ENCODE results near the gene MYO18B. TPM values are rescaled to one million over a fixed set of nuclear protein-coding genes. Genes with fewer than 3 reads are reported as not detected.

The MYO18B gene
- total and polyA plus RNA-seq, 9 donors: 47.3 to 92.1 (median 74.7) TPM

GRCh38 chr22:25759825-25760231 lies 17.8 kb downstream of the MYO18B start:
- peaks cover 40% of the 10 kb centered on the region for H3K4me1 ChIP-seq (ENCODE audit: control insufficient read depth, insufficient read depth, low read length)
- no peak for DNase-seq
- H3K27ac ChIP-seq (ENCODE audit: low read length): no peak overlapping the region

DNA sequence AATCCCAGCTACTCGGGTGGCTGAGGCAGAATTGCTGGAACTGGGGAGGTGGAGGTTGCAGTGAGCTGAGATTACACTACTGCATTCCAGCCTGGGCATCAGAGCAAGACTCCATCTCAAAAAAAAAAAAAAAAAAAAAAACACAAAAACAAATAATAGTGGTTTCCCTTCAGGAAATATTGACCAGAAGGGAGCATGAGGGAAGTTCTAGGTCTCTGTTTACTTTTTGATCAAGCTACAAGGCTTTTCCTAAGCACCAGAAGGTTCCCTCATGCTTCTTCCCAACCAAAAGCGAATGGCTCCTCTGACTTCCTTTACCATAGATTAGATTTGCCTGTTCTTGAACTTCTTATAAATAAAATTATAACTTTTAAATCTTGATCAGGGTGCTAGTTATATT lies 18.3 kb downstream of the MYO18B start:
- Histone ChIP-seq H3K9me3 (replicated peaks; ENCODE audit: control insufficient read depth, low read depth, low read length) (no peaks in the 10 kb centered on the region), H3K27ac (ENCODE audit: low read length) (no peak overlapping the region), H3K4me1 (ENCODE audit: control insufficient read depth, insufficient read depth, low read length) (peaks cover 39% of the 10 kb centered on the region)

More at GRCh38 chr22:25759825-25760231, 17.8 kb downstream of the MYO18B start:
- H3K27me3 ChIP-seq (ENCODE audit: control insufficient read depth, insufficient read depth, low read length): no peaks in the 10 kb centered on the region
- H3K4me3 ChIP-seq (ENCODE audit: low read length): no peak overlapping the region
- peaks cover 35% of the 10 kb centered on the region for H3K36me3 ChIP-seq (ENCODE audit: control insufficient read depth, insufficient read depth, low read length)
- H3K9me3 ChIP-seq (replicated peaks; ENCODE audit: control insufficient read depth, low read depth, low read length): no peaks in the 10 kb centered on the region
- no CpG with 5 or more reads among the region's 5 CpGs for WGBS (ENCODE audit: insufficient coverage)

DNA sequence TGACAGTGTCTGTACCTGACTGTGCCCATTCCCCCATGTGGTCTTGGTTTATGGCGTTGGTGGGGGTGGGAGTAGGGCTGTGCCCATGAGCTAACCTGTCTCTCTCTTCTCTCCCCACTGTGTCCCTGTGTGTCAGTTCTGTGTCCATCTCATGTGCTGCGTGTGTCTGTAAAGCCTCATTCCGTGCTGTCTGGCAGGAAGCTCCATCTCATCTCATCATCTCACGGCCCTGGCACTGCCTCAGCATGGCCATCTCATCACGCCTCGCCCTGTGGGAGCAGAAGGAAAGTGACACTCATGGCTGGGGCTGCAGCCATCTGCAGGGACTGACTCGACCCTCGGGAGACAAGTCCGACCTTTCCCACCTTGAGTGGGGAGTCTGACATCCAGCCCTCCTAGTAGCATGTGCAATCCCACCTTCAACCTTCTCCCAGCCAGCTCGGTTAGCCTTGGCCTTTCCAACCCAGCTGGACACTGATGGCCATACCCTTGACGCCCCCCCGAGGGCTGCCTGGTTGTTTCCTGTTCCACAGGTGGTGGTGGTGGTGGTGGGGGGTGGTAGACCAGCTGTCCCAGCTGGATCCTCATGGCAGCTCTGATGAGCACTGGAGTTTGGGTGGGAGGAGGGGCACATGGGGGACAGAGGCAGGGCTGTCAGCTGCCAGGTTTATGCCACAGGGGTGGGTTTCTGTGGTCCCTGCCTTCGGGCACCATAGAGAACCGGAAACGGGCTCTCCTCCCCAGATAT lies 19.0 kb downstream of the MYO18B start:
- WGBS (ENCODE audit: insufficient coverage): 63% methylated on average over 6 of the region's 15 CpGs
- no peaks in the 10 kb centered on the region for H3K27me3 ChIP-seq (ENCODE audit: control insufficient read depth, insufficient read depth, low read length)
- H3K36me3 ChIP-seq (ENCODE audit: control insufficient read depth, insufficient read depth, low read length): peaks cover 37% of the 10 kb centered on the region
- peak overlapping the region; percentile 20 for H3K27ac ChIP-seq (ENCODE audit: low read length)
- peaks cover 36% of the 10 kb centered on the region for H3K4me1 ChIP-seq (ENCODE audit: control insufficient read depth, insufficient read depth, low read length)
- peaks cover 3% of the 10 kb centered on the region for H3K9me3 ChIP-seq (replicated peaks; ENCODE audit: control insufficient read depth, low read depth, low read length)
- DNase-seq: no peak
- H3K4me3 ChIP-seq (ENCODE audit: low read length): no peak overlapping the region

More for the DNA sequence above, 18.3 kb downstream of the MYO18B start:
- Histone ChIP-seq H3K4me3 (ENCODE audit: low read length) (no peak overlapping the region), H3K27me3 (ENCODE audit: control insufficient read depth, insufficient read depth, low read length) (no peaks in the 10 kb centered on the region), H3K36me3 (ENCODE audit: control insufficient read depth, insufficient read depth, low read length) (peaks cover 33% of the 10 kb centered on the region)
- no peak for DNase-seq
- WGBS (ENCODE audit: insufficient coverage): no CpG with 5 or more reads among the region's 2 CpGs

DNA sequence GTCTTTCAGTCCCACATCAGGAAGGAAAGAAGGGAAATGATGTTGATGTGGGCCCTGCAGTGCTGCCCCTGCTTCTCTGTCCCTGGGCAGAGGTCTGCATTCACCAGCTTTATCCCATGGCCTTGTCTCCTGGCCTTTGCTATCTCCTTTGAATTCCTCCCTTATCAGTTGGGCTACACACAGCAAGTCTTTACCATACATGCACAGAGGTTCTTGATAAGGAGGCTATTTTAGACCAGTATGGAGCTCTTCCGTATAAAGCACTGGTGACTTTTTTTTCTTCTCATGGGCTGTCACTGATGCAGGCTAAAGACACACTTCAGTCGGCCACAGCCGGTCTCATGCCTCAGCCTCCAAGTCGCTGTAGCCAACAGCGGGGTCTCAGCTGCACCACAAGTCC lies 20.2 kb downstream of the MYO18B start:
- no peak for DNase-seq
- no peak overlapping the region for H3K4me3 ChIP-seq (ENCODE audit: low read length)
- no peak overlapping the region for H3K27ac ChIP-seq (ENCODE audit: low read length)
- peaks cover 44% of the 10 kb centered on the region for H3K36me3 ChIP-seq (ENCODE audit: control insufficient read depth, insufficient read depth, low read length)
- H3K27me3 ChIP-seq (ENCODE audit: control insufficient read depth, insufficient read depth, low read length): no peaks in the 10 kb centered on the region
- 86% methylated on average over 5 of the region's 5 CpGs for WGBS (ENCODE audit: insufficient coverage)
- H3K9me3 ChIP-seq (replicated peaks; ENCODE audit: control insufficient read depth, low read depth, low read length): peaks cover 12% of the 10 kb centered on the region
- peaks cover 36% of the 10 kb centered on the region for H3K4me1 ChIP-seq (ENCODE audit: control insufficient read depth, insufficient read depth, low read length)

- 60% methylated on average over 1 of the region's 7 CpGs for WGBS (ENCODE audit: insufficient coverage)
- Histone ChIP-seq H3K9me3 (replicated peaks; ENCODE audit: control insufficient read depth, low read depth, low read length) (peaks cover 12% of the 10 kb centered on the region), H3K4me1 (ENCODE audit: control insufficient read depth, insufficient read depth, low read length) (peaks cover 27% of the 10 kb centered on the region), H3K4me3 (ENCODE audit: low read length) (no peak overlapping the region), H3K27ac (ENCODE audit: low read length) (no peak overlapping the region), H3K36me3 (ENCODE audit: control insufficient read depth, insufficient read depth, low read length) (peaks cover 54% of the 10 kb centered on the region), H3K27me3 (ENCODE audit: control insufficient read depth, insufficient read depth, low read length) (no peaks in the 10 kb centered on the region)
- DNase-seq: no peak
These were observed 21.3 kb downstream of the MYO18B start for GRCh38 chr22:25763239-25763777.

DNA sequence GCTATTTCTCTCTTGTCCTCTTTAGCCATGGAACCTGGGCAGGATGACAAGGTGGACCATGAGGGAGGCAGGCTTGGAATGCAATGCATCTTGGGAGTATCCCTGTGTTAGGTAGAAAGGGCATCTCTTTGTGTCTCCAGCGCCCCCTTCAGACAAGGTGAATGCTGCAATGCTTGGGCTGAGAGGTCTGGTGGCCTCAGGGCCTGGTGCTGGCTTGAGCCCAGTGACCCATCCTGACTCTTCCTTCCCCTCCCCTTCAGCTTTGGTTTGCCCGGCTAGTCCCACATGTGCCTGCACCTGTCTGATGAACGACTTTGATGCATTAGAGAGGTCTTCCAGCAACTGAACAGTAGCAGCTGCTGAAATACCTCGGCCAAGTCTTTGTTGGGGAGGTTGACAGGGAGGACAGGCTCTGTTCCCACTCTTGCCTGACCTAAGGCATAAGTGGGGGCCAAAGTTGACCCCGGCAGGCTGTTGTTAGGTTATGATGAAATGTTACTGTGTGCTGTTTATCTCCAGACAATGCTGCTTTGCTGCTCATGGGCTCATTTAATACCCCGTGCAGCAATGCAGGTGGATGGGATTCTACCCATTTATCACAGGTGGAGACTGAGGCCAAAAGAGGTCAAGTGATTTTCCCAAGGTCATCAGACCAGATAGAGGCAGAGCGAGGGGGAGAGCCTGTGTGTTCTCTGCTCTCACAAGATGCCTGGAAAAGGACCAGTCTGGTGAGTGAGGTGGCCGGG lies 22.5 kb downstream of the MYO18B start:
- Histone ChIP-seq H3K36me3 (ENCODE audit: control insufficient read depth, insufficient read depth, low read length) (peaks cover 63% of the 10 kb centered on the region), H3K4me1 (ENCODE audit: control insufficient read depth, insufficient read depth, low read length) (peaks cover 23% of the 10 kb centered on the region), H3K9me3 (replicated peaks; ENCODE audit: control insufficient read depth, low read depth, low read length) (peaks cover 12% of the 10 kb centered on the region), H3K27ac (ENCODE audit: low read length) (peak overlapping the region; percentile 73), H3K27me3 (ENCODE audit: control insufficient read depth, insufficient read depth, low read length) (no peaks in the 10 kb centered on the region), H3K4me3 (ENCODE audit: low read length) (no peak overlapping the region)
- peak; percentile 62 for DNase-seq
- 74% methylated on average over 4 of the region's 8 CpGs for WGBS (ENCODE audit: insufficient coverage)

DNA sequence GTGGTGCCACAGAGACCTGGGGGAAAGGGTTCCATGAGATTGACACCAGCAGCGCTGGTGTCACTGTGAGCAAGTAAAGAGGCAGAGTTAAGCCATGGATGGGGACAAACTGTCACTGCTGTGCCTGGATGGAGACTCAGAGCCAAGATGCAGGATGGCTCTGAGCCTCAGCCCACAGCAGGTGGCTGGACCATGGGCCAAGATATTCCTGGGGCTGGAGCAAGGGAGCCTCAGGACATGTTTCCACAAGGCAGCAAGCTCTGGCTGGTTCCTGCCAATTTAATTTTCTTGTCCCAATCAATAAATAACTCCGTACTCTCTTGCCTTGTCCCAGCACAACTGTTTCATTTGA lies 23.0 kb downstream of the MYO18B start:
- 88% methylated on average over 1 of the region's 2 CpGs for WGBS (ENCODE audit: insufficient coverage)
- peak; percentile 61 for DNase-seq
- Histone ChIP-seq H3K9me3 (replicated peaks; ENCODE audit: control insufficient read depth, low read depth, low read length) (peaks cover 12% of the 10 kb centered on the region), H3K36me3 (ENCODE audit: control insufficient read depth, insufficient read depth, low read length) (peaks cover 68% of the 10 kb centered on the region), H3K27me3 (ENCODE audit: control insufficient read depth, insufficient read depth, low read length) (no peaks in the 10 kb centered on the region), H3K4me1 (ENCODE audit: control insufficient read depth, insufficient read depth, low read length) (peaks cover 23% of the 10 kb centered on the region), H3K27ac (ENCODE audit: low read length) (peak overlapping the region; percentile 73), H3K4me3 (ENCODE audit: low read length) (no peak overlapping the region)

DNA sequence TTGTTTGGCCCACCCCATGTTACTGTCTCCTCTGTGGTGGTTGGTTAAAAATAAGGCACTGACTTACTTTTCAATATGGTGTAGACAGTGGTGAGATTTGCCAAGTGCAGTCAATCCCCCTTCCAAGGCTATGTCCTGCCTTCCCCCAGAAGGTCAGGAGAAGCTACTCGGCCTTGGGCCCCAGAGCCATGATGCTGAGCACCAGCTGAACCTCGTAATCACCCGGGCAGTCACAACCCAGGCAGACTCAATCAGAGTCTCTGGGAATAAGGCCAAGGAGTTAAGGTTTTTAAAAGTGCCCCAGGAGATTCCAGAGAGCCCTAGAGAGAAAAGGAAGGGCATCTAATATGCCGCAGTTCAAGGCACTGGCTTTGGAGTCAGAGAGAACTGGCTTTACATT lies 23.8 kb downstream of the MYO18B start:
- no peak for DNase-seq
- 76% methylated on average over 3 of the region's 4 CpGs for WGBS (ENCODE audit: insufficient coverage)
- no peaks in the 10 kb centered on the region for H3K27me3 ChIP-seq (ENCODE audit: control insufficient read depth, insufficient read depth, low read length)
- H3K27ac ChIP-seq (ENCODE audit: low read length): peak overlapping the region; percentile 3
- H3K4me1 ChIP-seq (ENCODE audit: control insufficient read depth, insufficient read depth, low read length): peaks cover 20% of the 10 kb centered on the region
- H3K4me3 ChIP-seq (ENCODE audit: low read length): no peak overlapping the region
- H3K9me3 ChIP-seq (replicated peaks; ENCODE audit: control insufficient read depth, low read depth, low read length): peaks cover 12% of the 10 kb centered on the region
- peaks cover 77% of the 10 kb centered on the region for H3K36me3 ChIP-seq (ENCODE audit: control insufficient read depth, insufficient read depth, low read length)

GRCh38 chr22:25766418-25766817 lies 24.4 kb downstream of the MYO18B start:
- no peak overlapping the region for H3K4me3 ChIP-seq (ENCODE audit: low read length)
- peaks cover 12% of the 10 kb centered on the region for H3K9me3 ChIP-seq (replicated peaks; ENCODE audit: control insufficient read depth, low read depth, low read length)
- H3K4me1 ChIP-seq (ENCODE audit: control insufficient read depth, insufficient read depth, low read length): peaks cover 14% of the 10 kb centered on the region
- H3K27me3 ChIP-seq (ENCODE audit: control insufficient read depth, insufficient read depth, low read length): no peaks in the 10 kb centered on the region
- H3K27ac ChIP-seq (ENCODE audit: low read length): no peak overlapping the region
- DNase-seq: no peak
- peaks cover 79% of the 10 kb centered on the region for H3K36me3 ChIP-seq (ENCODE audit: control insufficient read depth, insufficient read depth, low read length)
- 89% methylated on average over 3 of the region's 3 CpGs for WGBS (ENCODE audit: insufficient coverage)

- H3K27ac ChIP-seq (ENCODE audit: low read length): no peak overlapping the region
These were observed 28.3 kb downstream of the MYO18B start for GRCh38 chr22:25770333-25770732.

More at GRCh38 chr22:25770333-25770732, 28.3 kb downstream of the MYO18B start:
- DNase-seq: no peak
- H3K4me3 ChIP-seq (ENCODE audit: low read length): no peak overlapping the region
- H3K4me1 ChIP-seq (ENCODE audit: control insufficient read depth, insufficient read depth, low read length): peaks cover 3% of the 10 kb centered on the region
- peaks cover 84% of the 10 kb centered on the region for H3K36me3 ChIP-seq (ENCODE audit: control insufficient read depth, insufficient read depth, low read length)
- no peaks in the 10 kb centered on the region for H3K27me3 ChIP-seq (ENCODE audit: control insufficient read depth, insufficient read depth, low read length)
- WGBS (ENCODE audit: insufficient coverage): 89% methylated on average over 1 of the region's 4 CpGs
- peaks cover 12% of the 10 kb centered on the region for H3K9me3 ChIP-seq (replicated peaks; ENCODE audit: control insufficient read depth, low read depth, low read length)

Data from muscle of leg (tissue), 11 donors.